ENCODE data around the gene ABHD17C.
A peak's percentile ranks its signal among the peaks of the same experiment; 100 is the strongest.

ABHD17C gene

DNA sequence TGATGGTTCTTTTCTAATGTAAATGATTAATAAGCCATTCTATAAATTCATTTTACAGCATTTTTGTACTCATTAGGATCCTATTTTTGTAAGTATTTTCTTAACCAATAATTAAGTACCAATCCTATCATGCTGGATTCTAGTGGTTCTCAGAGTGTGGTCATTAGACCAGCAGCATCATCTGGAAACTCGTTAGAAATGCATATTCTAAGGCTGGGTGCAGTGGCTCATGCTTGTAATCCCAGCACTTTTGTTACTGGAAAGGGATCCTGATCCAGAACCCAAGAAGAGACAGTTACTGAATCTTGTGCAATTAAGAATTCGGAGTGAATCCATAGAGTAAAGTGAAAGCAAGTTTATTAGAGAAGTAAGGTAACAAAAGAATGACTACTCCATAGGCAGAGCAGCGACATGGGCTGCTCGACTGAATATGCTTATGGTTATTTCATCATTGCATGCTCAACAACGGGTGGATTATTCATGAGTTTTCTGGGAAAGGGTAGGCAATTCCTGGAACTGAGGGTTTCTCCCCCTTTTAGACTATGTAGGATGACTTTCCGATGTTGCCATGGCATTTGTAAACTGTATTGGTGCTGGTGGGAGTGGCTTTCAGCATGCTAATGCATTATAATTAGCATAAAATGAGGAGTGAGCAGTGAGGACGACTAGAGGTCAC lies 74.2 kb downstream of the ABHD17C start:
- no peak for DNase-seq

DNA sequence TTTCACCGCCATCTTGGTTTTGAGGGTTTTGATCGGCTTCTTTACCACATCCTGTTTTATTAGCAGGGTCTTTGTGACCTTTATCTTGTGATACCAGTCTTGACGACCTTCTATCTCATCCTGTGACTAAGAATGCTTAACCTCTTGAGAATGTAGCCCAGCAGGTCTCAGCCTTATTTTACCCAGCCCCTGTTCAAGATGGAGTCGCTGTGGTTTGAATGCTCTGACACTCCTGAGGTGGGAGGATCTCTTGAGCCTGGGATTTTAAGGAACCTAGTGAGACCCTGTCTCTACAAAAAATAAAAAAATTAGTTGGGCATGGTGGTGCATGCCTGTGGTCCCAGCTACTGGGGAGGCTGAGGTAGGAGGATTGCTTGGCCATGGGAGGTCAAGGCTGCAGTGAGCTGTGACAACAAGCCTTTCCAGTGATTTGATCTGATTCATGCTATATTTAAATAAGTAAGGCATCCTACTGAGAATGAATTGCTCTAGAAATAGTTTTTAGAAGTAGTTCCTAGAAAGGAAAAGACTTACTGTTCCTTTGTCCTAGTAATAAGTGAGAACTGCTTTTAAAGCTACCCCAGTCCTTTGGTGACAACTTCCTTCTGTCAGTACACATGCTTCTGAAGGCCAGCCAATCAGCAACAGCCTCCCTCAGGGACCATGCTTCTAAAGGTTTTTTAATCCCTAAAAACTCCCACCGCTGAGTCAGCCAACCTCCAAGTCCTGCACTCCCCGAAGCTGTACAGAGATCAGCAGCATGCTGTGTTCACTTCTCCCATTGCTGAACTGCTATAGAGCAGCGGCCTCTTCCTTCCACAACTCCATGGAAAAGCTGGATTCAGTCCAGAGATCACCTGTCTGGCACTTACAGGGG lies 75.0 kb downstream of the ABHD17C start:
- peak; percentile 16 for DNase-seq

DNA sequence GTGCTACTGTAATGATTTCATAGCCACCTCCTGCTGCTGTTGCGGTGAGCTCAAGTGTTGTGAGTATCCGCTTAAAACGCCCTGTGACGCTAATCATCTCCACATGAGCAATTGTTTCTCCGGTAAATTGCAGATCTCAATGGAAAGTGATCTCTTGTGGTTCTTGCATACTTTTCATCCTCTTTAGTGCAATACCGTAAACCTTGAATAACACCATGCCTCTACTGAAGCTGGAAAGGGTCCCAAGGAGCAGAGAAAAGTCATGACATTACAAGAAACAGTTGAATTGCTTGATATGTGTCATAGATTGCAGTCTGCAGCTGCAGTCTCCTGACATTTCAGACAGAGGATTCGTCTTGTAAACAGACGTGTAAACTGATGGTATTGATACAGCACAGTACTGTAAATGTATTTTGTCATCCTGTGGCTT lies 78.0 kb downstream of the ABHD17C start:
- peak; percentile 38 for DNase-seq

DNA sequence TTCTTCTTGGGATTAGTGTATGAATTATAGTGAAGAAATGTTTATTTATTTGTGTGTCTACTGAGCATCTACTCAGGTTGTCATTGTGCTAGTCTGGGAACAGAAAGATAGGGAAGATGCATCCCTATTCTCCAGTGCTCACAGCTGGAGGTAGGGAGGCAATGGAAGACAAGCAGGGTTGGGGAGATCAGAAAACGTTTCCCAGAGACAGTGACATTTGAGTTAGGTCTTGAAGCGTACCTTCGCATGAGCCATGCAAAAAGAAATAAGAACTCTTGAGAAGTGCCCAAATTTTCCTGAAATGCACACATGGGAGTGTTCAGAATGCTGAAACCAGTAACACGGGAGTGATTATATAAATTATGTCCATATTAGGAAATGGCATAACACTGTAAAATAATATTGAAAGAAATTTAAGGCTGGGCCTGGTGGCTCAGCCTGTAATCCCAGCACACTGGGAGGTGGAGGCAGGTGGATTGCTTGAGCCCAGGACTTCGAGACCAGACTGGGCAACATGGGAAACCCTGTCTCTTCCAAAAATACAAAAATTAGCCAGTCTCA lies 78.8 kb downstream of the ABHD17C start:
- no peak for DNase-seq

DNA sequence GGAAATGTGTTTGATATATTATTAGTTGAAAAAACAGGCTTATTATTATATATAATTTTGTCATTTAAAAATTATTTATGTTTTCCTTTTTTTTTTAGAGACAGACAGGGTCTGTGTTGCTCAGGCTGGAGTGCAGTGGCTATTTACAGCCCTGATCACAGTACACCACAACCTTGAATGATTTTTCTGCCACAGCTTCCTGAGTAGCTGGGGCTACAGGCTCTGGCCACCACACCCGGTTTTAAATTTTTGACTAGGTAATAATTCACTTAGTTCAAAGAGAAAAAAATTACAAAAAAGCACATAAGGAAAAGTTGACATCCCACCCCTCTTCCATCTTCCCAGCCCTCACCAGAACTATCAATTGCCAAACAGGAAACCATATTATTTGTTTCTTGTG lies 79.4 kb downstream of the ABHD17C start:
- no peak for DNase-seq

DNA sequence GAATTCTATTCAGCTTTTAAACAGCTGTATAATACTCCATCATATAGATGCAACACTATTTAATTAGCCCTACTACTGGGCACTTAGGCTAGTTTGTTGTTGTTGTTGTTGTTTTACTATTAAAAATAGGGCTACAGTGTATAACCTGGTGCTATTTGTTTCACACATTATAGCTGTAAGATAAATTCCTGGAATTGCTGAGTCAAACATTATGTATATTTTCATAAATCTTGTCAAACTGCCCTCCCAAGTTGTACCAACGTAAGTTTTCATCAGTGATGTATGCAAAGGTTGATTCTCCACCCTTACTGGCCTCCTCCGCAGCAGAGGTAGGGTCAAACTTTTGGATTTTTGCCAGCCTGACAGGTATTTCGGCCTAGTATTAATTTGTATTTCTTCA lies 80.2 kb downstream of the ABHD17C start:
- no peak for DNase-seq

DNA sequence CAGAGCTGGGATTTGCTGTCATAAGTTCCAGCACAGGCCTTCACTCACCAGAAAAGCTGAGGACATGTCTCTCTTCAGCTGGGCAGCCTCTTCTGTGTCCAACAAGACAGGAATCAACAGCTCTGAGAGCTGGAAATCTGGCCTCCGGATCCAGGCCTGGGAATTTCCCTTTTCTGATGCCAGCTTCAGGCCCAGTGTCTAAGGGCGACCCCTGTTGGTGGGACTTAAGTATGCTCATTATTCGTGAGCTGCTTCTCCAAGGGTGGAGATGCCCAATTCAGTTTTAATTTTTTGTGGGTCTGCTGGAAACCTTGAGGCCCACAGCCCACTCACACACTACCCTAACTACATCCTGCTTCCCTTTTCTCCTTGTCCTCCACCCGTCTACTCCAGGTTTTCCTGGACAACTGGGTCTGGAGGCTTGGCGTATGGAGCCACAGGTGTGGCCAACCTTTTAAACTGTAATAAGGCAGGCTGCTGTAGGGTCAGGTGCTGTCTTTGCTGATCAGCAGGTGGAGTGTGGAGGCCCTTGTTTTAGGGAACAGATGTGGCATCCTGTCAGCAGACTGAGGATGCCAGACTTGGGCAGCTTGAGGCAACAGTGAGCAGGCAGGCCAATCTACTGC lies 81.4 kb downstream of the ABHD17C start:
- DNase-seq, result peak; percentile 62

DNA sequence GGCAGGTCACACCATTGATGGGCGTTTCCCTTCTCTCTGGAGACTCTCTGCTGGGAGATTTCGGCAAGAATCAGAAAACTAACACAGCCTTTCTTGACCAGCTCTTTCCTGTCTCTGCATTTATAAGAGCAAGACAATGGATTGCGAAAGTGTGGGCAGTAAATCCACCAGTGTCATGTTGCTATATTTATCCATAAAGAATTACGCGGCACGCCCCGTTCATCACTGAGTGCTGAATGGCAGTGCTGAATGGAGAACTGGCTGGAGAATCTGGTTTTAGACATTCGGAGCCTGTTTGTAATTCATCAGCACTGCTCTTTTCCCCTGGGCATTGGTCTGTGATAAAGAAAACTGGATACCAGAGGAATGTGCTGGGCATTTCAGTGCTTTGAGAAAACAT lies 82.0 kb downstream of the ABHD17C start:
- DNase-seq, result no peak

DNA sequence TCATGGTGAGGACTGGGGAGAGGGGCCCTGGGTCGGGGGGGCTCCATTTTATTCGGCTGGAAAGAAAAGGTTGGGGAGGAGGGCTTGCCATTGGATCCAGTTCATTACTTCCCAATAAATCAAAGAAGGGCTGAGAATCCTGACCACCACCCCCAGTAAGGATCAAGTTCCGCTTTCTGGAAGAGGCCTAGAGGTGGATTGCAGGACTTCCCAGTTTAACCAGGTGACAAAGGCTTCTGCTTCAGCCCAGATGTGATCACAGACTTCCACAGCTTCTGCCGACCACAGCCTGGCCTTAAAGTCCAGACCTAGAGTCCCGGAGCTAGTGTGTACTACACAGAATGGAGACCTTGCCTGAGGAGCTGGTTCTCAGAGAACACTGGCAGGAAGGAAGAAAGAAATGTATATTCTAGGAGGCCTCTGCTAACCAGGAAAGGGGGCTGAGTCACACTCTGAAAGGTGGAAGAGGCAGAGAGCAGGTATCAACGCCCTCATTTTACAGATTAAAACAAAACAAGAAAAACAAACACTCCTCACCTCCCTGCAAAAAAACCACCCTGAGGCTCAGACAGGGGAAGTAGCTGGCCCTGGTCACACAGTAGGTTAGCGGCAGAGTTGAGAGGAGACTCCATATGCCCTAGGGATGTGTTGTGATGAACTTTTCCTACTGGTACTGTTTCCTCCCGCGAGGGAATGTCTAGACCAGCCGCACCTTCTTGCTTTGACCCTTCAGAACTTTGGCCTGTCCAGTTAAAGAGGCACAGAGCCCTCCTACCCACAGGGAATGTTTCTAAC lies 82.9 kb downstream of the ABHD17C start:
- DNase-seq, result no peak

DNA sequence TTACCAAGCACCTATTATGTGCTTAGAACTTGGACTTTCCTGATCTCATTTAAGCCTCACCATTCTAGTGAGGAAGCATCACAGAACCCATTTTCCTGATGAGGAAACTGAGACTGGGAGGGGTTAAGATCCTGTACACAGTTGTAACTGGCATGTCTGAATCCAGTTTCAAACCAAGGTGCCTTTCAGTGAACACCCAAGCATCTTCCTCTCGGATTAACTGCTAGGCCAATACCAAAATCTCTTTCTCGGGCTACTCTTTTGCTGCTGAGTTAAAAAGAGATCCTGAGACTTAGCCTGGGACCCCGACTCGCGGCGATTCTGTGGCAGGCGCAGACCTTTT lies 83.5 kb downstream of the ABHD17C start:
- no peak for DNase-seq

DNA sequence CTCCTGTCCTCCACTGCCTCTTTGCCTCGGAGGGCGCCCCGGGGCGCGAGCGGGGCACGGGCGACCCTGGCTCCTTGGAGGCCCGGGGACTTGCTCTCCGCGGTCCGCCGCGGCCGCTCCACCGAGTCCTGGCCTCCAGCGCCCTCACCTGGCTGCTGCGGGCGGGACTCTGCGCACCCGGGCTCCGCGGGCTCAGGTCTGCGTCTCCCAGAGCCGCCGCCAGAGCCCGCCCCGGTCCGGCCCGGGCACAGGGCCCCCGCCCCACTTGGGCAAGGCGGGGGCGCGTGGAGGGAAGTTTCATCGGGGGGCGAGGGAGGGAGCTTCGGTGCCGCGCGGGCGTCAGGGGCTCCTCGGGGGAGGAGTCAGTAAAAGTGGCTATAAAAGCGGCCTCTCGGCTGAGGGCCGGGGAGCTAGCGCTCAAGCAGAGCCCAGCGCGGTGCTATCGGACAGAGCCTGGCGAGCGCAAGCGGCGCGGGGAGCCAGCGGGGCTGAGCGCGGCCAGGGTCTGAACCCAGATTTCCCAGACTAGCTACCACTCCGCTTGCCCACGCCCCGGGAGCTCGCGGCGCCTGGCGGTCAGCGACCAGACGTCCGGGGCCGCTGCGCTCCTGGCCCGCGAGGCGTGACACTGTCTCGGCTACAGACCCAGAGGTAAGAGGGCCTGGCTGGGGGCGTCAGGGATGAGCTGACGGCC lies 84.0 kb downstream of the ABHD17C start, which contains the start of gene CEMIP:
Gene CEMIP, plus strand, starts transcription at position 407 of the 694 bp plus-strand sequence. CDS start 94,510 bp downstream, outside the sequence.
- peak; percentile 86 for DNase-seq

DNA sequence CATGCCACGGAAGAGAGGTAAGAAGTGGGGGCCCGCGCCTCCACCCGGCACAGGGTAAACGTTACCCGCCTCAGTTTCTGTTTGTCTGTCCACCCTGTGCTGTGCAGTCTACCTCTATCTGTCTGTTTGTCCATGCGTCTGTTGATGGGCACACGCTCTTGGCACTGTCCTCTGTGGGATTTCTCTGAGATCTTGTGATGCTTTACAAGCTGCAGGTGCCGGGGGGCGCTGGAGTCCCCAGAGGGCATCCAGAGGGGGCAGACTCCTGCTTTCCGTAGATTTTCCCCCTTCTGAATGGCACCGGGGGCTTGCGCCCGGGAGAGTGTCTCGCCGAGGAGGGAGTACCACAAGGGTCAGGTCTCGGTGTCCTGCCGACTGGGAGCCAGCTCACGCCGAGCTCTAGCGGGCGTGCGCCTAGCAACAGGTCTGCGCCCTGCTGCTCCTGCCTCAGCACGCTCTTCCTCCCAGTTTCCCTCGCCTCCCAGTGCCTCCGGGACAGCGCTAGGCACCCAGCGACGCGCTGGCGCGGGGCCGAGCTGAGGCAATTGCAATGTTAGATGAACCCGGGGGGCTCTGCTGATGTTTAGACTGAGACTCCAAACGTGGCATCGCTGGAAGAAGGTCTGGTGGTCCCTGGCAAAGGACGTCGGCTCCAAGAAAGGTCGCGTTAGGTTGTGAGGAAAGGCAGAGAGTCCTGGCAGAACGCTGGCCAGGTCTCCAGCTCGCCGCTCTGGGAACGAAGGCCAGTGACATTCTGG lies 84.7 kb downstream of the ABHD17C start:
- peak; percentile 58 for DNase-seq

DNA sequence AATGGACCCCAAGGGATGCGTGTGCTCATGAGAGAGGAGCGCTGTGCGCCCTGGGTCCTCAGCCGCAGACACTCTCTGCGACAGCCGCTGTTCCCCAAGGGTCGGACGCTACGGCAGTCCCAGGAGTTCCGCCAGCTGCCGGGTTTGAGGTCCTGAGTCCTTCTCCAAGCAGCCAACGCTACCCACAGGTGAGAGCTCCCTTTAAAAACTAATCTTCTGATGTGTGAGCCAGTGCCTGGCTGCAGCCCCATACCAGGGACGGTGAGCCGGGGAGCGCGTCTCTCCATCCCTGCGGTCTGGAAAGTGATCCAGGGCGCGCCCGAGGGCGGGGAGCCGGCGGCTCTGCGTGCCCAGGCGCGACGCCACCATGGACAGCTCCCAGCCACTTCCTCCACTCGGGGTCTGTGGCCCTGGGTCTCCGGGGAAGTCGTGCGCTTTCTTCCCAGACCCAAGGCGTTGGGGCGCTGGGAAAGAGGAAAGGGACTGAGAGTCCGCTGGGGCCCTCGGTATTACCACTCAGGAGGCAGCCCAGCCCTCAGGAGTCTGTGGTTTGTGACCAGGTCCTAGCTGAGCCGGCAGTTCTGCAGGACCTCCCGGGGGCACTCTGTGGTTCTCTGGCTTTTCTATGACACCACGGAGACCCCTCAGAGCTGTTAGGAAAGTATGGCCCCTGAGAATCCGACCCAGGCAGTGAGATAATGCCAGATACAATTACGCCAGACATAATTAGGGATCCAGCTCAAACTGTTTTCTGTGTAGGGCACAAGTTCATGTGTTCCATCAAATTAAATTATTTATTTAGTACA lies 85.5 kb downstream of the ABHD17C start:
- DNase-seq, result no peak

DNA sequence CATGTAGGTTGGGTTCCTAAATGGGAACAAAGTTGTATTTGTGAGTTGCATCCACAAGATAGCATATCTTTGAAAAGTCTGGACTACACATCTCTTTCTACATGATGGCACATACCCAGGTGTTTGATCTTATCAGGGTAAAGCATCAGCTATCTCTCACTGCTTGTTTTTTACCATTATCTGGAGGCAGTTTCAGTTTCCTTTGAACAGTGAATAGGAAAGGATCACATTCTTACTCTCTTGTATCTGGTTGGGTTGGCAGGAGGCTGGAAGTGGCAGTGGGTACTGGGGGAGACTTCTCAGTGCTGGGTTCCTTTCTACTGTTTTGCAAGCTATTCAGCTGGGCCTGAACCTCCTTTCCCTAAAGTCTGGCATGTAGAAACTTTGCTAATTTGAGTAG lies 88.2 kb downstream of the ABHD17C start:
- no peak for DNase-seq

DNA sequence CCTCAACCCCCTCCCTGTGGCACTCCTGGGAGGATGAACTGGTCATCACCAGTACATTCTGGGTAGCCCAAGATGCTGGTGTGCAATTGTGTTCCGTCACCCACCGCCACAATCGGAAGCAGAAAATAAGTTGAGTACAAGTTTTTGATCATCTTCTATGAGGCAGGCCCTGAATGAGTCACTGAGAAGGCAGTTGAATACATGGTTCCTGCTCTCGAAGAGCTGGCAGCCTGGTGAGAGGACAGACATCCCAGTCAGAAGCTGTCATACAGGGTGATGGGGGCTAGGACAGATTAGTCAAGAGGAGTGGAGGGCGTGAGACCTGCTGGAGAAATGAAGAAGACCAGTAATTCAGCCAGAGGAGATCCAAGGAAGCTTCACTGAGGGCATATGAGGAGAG lies 90.2 kb downstream of the ABHD17C start:
- DNase-seq, result no peak

DNA sequence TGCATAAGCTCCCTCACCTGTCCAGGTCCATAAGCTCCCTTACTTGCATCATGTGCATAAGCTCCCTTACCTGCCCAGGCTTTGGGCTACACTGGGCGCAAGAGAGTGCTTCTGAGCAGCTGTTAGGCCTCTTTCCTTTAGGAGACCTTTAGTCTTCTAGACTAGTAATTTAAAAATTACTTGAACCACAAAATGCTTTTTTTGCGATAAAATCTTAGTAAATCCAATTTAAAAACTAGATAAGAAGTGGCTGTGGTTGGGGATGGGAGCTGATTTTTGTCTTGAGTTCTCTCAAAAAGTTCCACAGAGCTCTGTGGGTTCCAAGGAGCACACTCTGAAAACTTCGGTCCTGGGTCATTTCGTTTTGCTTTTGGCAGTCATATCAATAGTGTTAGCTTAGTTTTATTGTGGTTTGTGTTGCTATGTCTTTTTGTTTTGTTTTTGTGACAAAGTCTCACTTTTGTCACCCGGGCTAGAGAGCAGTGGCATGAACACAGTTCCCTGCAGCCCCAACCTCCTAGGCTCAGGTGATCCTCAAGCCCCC lies 90.8 kb downstream of the ABHD17C start:
- DNase-seq, result no peak

DNA sequence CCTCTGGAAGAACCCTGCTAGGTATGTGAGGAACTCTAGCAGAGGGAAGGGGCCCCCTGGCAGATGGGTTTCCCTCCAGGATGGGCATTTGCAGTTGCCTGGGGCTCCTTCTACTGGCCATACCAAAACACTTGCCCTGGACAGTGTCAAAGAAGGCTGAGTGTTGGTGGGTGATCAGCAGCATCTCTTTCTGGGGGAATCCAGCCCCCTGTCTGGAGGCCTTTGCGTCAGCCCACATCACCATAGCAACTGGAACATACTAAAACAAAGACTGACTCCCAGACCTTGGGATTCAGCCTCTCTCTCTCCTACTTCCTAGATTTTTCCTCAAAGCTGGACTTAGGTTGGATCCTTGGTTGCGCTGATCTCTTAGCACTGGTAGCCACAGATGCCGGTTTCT lies 92.2 kb downstream of the ABHD17C start:
- DNase-seq, result no peak

DNA sequence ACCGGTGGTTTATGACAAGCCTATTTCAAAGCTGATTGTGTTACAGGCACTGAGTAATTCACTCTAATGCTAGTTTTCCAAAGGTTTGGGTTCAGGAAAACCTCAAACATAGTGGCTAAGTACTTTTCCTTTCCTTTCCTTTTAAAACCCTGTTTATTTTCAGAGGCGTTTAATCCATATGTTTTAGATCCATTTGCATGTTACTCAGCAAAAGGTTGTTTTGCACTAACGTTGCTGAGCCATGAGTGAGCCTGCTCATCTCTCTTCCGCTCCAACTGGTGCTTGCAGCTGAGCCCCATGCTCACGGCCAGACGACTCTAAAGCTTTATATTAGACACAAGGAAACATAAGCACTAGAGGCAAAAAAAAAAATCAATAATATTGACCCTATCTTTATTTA lies 93.4 kb downstream of the ABHD17C start:
- no peak for DNase-seq

DNA sequence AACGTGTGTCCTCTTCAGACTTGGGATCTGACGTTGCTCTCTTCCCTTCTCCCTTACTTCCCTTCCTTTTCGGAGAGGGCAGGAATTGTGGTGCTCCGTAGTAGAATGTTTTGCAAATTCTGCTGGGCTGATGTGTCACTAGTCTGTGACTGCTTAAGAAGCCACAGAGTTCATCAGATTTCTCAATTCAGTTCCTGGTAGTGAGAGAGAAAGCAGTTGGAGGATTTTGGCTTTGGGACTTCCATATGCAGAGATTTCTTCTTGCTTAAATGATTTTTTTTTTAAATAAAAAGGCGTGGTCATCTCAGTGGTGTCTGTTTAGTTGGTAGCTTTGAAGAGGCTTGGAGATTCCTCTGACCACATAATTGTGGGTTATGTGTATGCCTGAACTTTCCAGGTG lies 94.2 kb downstream of the ABHD17C start:
- no peak for DNase-seq

DNA sequence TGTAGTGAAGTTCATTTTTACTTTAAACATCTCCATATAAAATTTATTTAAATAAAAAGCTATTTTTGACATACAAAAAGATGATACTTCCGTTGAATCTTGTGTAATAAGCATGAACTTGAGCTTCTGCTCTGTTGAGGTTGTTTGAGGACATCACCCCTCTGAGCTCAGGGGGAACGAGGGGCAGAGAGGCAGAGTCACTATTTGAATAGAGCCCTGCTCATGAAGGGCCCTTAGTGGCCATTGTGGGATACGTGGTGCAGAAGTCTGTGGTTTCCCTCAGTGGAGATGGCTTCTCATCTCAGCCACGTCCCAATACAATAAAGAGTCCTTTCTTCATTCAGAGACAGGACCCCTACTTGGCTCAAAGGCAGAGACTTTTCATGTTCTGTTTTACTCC lies 94.7 kb downstream of the ABHD17C start:
- no peak for DNase-seq

All from NCI-H510A treated with DMSO at 0.1 percent for 48 hours (cell line).